Vagina (tissue), 2 donors: ENCODE measurements around the gene KIAA1671.

Experiments used
- POLR2AphosphoS5 ChIP-seq, 2 donors: sonication (generic); formaldehyde crosslinking; IDR thresholded peaks; one replicate each; pipeline ENCODE4 v1.9.0; 2017; ENCODE audit warnings: antibody characterized with exemption in 2 of 2, mild to moderate bottlenecking in 2 of 2, low read depth in 1 of 2; ENCODE audit not compliant: insufficient read depth in 1 of 2
- TF ChIP-seq, protein P1 (sequence below), 3 experiments: fragments of 450-650 bp in 2 of 3; fragments of 200-600 bp in 1 of 3; sonication (generic) in 1 of 3; IDR thresholded peaks; one replicate each; pipeline ENCODE4 v1.5.1; 2017 to 2019; ENCODE audit warnings: antibody characterized with exemption in 3 of 3, mild to moderate bottlenecking in 2 of 3, moderate library complexity in 2 of 3

DNA sequence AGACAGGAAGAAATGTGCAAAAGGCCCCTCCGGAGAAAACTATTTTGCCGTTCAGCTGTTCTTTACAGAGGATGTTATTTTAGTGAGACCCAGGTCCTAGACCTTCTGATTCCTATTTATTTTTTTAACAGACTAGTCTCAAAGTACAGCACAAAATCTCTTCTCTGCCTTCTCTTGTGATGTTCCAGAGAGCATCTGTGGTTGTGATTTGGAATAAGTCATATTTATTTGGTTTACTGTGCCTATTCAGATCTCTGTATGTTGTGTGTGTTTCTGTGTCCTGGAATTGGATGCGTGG lies 26.1 kb upstream of the KIAA1671 start:
- TF ChIP-seq, protein P1, sequence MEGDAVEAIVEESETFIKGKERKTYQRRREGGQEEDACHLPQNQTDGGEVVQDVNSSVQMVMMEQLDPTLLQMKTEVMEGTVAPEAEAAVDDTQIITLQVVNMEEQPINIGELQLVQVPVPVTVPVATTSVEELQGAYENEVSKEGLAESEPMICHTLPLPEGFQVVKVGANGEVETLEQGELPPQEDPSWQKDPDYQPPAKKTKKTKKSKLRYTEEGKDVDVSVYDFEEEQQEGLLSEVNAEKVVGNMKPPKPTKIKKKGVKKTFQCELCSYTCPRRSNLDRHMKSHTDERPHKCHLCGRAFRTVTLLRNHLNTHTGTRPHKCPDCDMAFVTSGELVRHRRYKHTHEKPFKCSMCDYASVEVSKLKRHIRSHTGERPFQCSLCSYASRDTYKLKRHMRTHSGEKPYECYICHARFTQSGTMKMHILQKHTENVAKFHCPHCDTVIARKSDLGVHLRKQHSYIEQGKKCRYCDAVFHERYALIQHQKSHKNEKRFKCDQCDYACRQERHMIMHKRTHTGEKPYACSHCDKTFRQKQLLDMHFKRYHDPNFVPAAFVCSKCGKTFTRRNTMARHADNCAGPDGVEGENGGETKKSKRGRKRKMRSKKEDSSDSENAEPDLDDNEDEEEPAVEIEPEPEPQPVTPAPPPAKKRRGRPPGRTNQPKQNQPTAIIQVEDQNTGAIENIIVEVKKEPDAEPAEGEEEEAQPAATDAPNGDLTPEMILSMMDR (IDR thresholded peaks at IDR 0.05), result no peak
- TF ChIP-seq POLR2AphosphoS5 (IDR thresholded peaks at IDR 0.05; ENCODE audit: insufficient read depth in 1 of 2, low read depth in 1 of 2), result no peak
